HG03432 (cell line): ENCODE results near the gene THSD7B.
"Not testable (repeated sequence)": the region's sequence is repeated elsewhere in the genome, so short reads cannot be mapped to it uniquely, and the experiment has no call there.

Experiments used
- ATAC-seq: cut with Tn5 transposase; IDR thresholded peaks from one replicate; pipeline ENCODE4 v1.9.1; 2021; ENCODE audit warnings: mild to moderate bottlenecking, moderate library complexity; ENCODE audit not compliant: unreplicated experiment

THSD7B gene

GRCh38 chr2:136935119-136935518 lies 169.8 kb downstream of the THSD7B start:
- ATAC-seq = no peak

DNA sequence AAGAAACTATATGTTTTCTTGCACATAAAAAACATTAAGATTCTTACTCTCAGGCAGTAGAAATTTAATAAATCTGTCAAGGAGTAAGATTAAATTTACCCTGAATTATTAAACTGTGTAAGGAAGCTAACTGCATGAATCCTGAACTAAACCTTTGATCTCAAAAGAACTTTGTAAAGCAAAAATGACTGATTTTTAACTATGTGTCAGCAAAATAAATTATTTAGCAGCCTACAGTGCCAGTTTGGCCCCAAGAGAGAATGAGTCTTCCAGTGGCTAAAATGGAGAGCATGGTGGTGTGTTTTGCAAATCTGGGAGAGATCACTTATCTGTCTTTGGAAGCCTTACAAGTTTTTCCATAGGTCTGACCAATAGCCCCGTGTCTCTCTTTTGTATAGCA lies 190.7 kb downstream of the THSD7B start:
- ATAC-seq = no peak

GRCh38 chr2:136957044-136957443 lies 191.7 kb downstream of the THSD7B start:
- ATAC-seq = no peak

DNA sequence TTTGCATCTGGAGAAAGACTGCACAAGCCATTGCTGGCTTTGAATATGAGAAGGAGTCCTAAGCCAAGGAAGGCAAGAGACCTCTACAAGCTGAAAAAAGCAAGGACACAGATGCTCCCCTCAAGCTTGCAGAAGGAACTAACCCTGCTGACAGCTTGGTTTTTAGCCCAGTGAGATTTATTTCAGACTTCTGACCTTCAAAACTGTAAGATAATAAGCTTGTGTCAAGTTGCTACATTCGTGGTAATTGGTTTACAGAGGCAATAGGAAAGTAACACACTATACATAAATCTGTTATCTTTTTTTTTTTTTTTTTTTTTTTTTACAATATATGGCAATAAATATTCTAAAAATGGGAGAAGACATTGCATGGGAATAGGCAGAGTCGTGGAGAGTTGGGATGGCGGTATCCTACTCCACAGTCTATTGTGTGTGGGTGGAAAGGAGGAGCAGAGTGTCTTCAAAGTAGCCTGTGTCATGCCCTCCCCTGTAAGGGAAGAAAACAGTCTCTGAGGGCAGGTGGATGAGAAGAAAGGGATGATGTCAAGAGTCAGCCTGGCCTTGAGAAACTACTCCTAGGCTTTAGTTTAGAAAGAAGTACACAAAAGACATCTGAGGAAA lies 196.9 kb downstream of the THSD7B start:
- no peak for ATAC-seq

DNA sequence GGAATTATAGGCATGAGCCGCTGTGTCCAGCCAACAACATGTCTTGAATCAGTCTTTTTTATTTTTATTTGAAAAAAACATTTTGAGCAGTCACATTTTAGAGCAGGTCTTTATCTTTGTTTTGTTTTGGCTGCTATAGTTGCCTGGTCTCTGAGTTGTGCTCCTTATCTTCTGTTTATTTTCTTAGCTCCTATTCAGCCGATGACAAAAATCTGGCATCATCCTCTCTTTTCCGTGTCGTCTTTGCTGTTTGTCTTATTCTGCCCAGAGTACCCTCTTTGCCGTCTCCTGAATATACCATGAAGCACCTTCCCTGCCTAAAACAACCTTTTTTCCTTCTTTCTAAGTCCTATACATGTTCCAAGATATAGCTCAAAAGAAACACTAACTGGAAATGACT lies 201.1 kb downstream of the THSD7B start:
- ATAC-seq = no peak

GRCh38 chr2:136980303-136980702 lies 215.0 kb downstream of the THSD7B start:
- ATAC-seq = no peak

DNA sequence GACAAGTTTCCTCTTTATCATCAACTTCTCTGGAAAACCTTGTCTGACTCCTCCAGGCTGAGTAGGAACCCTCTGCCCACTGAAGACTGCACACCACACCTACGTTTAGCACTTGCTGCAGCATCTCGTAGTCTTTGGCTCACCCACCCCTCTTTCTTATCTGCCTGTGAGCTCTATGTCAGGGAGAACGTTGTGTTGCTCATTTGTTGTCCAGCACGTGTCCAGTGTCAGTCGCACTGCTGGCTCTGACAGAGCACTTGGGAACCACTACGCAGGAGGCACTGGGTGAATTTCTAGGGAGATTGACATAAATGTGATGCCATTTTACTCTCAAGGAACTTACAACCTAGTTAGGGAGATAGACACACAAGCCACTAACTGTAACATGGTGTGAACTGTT lies 216.3 kb downstream of the THSD7B start:
- ATAC-seq = not testable (repeated sequence)

DNA sequence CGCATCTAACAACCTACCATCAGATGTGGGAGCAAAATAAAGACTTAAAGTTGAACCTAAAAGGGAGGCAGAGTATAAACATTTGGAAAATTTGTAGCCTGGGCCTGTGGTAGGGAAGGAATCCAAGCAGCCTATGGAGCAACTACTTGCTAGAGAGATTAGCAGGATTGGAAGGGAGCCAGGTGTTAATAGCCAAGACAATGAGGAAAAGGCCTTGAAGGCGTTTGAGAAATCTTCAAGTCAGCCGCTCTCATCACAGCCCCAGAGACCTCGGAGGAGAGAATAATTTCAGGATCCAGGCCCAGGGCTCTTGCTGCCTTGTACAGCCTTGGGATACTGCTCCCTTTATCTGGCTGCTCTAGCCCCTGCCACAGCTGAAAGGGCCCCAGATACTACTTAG lies 219.7 kb downstream of the THSD7B start:
- no peak for ATAC-seq

GRCh38 chr2:136986605-136987221 lies 221.4 kb downstream of the THSD7B start:
- no peak for ATAC-seq

GRCh38 chr2:136990316-136990715 lies 225.0 kb downstream of the THSD7B start:
- no peak for ATAC-seq

DNA sequence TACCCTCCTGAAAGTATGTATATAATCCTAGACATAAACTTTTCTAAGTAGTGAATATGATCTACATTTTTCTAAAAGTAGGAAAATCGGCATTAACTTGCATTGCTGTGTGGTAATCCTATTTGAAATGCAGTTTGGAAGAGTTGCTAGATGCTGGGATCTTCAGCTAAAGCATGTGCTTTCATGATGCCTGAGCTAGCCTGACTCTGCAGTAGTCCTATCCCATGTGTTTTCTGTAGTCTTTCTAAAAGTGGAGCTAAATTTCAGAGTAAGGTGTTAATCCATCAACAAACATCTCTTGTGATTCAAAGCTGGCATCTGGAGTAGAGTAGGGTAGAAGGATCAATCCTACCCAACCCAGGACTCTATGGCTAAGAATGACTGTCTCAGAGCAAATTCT lies 229.4 kb downstream of the THSD7B start:
- no peak for ATAC-seq

DNA sequence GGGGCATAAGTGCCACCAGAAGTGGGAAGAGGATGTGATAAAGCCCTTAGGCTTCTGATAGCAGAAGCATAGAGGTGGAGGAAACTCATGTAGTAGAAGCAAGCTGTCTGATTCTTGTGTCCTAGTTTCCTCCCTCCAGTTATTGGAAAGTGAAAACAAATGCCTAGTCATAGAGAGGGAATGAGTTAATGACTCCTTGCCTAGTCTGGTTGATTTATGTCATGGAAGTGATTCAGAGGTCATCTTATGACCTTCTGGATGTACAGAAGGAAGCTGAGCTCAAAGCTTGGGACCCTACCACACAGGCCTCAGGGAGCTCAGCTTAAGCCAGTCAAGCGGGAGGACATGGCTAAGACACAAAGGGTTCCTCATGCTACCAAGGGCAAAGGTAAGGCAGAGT lies 232.2 kb downstream of the THSD7B start:
- ATAC-seq = no peak

DNA sequence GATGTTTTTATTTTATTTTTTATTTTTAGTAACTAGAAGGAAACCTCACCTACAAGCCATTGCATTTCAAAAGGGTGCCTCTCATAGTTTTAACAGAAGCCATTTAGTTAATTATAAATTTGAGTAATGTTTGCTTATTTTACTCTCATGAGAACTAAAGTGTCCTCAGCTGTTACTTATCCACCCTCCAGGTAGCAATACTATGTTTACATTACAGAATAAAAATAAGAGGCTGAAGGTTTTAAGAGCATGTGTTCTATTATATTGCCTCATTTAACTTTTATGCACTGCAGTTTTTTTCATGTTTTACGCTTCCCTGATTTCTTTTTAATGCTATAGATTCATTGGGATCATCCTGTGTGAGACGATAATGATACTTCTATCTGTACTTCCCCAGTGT lies 235.5 kb downstream of the THSD7B start:
- no peak for ATAC-seq

DNA sequence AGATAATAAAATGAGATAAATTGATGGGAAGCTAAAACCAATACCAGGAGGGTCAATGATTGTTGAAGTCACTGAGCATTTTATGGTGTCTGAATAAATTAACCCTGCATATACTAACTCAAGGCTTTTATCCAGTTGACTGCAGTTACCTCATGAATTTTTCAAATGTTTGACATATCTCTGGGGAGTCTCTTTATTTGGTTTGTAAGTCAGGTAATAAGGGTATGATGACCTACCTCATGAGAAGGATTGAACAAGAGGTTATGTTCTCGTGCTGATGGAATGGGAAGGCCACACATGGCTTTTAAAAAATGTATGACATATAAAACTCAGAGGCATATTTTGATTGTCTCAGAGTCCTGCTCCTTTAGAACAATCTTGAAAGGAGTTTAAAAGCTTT lies 237.6 kb downstream of the THSD7B start:
- ATAC-seq = no peak

GRCh38 chr2:137005210-137005609 lies 239.9 kb downstream of the THSD7B start:
- no peak for ATAC-seq

DNA sequence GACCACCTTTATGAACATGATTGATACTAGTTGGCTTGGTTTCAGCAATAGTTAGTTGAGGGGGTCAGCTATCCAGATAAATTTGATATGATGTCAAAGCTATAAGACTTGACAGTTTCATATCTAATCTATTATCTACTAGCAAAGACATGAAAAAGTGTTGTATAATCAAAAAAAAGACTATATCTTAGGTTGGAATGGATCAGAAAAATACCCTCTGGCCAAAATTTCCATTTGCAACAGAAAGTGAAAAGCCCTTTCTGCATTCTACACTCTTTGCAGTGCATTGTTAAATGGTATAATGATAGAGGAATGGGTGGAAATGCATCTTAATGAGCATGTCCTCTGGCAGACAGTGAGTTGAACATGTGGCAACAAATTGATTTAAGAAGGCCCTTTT lies 242.6 kb downstream of the THSD7B start:
- no peak for ATAC-seq

DNA sequence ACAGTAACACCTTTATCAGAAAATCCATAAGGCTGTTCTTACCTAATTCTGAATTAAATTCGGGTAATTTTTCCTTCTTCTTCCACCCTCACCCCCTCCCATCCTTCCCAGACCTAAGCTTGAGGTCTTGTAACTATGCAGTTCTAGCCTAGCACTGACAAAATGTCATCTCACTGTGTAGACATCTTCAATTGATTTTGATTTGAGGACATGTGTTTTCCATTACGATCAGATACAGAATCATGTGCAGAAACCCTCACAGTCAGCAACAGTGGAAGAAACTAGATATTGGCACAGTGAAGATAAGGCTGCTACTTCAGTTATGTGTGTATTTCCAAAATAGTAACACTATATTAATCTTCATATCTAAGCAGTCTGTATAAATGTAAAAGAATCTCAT lies 244.6 kb downstream of the THSD7B start:
- no peak for ATAC-seq

GRCh38 chr2:137020452-137021196 lies 255.3 kb downstream of the THSD7B start:
- no peak for ATAC-seq

DNA sequence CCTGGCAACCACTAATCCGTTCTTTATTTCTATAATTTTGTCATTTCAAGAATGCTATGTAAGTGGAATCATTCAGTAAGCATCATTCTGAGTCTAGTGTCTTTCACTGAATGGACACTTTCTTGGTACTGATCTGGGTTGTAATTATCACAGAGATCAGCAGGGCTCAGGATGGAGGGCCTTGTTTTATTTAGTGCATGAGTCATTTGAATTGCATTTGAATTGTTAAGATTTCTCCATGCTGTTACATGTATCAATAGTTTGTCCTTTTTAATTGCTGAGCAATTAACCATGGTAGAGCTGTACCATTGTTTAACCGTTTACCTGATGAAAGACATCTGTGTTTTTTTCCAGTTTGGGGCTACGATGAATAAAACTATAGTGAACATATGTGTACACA lies 256.4 kb downstream of the THSD7B start:
- ATAC-seq = no peak

GRCh38 chr2:137023205-137023604 lies 257.9 kb downstream of the THSD7B start:
- ATAC-seq = no peak

DNA sequence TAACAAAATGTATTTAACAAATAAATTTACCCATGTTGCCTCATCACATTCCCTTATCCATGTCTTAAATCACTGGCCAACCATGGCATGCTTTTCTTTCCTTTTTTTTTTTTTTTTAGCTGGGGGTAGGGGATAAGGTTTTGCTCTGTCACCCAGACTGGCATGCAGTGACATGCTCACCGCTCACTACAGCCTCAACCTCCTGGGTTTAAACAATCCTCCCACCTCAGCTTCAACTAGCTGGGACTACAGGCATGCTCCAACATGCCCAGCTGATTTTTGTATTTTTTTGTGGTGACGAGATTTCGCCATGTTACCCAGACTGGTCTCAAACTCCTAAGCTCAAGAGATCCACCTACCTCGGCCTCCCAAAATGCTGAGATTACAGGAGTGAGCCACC lies 266.4 kb downstream of the THSD7B start:
- ATAC-seq = no peak

DNA sequence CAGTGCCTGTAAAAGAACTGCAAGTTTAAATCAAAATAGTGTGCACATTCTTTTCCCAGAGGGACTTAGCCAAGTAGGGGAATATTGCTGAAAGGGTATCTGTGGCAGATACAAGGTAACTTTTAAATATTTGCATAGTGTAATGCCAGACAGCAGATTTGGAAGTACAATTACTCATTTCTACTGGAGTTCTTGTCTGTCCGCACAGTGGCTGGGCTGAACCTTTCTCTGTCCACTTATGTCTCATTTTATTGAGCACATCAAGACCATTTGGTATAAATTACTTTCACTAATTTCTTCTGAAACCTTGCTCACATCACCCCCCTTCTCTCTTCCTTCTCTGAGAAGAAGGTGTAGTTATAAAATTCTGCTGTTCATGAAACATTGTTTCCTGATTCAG lies 271.3 kb downstream of the THSD7B start:
- ATAC-seq = no peak
